HG02798 (cell line): ENCODE data around the gene ETFBKMT.
A peak's percentile ranks its signal among the peaks of the same experiment; 100 is the strongest.
"Not testable (repeated sequence)": the region's sequence is repeated elsewhere in the genome, so short reads cannot be mapped to it uniquely, and the experiment has no call there.

Experiments used
- ATAC-seq: cut with Tn5 transposase; IDR thresholded peaks from one replicate; pipeline ENCODE4 v1.9.1; 2021; ENCODE audit warnings: mild to moderate bottlenecking; ENCODE audit not compliant: unreplicated experiment, poor library complexity

The ETFBKMT gene

DNA sequence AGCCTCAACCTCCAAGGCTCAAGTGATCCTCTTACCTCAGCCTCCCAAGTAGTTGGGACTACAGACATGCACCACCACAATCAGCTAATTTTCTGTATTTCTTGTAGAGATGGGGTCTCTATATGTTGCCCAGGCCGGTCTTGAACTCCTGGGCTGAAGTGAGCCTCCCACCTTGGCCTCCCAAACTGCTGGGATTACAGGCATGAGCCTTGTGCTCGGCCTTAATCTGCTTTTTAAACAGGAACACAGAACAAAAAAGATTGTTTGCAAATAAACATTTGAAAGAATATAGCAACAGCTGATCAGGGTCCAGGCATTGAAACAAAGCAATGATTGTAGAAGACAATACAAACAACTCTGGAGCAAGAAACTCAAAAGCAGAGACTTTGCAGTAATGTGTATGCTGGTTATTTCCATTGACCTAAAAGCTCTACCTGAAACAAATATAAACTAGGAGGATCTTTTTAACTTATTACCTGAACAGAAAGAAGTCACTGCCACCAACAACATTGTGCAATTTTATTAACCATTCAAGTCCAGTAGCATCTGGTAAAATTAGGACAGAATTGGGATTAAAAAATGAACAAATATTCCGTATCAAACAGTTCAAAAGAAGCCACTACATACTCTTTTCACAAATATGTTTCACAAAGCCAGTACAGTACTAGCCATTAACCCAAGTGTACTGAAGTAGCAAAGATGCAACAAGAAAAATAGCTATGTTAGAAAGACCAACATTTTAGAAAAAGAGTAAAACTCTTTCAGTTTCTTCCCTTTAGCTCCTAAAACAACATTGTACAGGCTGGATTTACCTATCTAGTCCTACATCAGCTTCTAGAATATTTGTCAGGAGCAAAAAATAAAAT is 55.2 kb downstream of the ETFBKMT start:
- ATAC-seq = peak; percentile 18

GRCh38 chr12:31715283-31715825 is 55.9 kb downstream of the ETFBKMT start:
- peak; percentile 68 for ATAC-seq

DNA sequence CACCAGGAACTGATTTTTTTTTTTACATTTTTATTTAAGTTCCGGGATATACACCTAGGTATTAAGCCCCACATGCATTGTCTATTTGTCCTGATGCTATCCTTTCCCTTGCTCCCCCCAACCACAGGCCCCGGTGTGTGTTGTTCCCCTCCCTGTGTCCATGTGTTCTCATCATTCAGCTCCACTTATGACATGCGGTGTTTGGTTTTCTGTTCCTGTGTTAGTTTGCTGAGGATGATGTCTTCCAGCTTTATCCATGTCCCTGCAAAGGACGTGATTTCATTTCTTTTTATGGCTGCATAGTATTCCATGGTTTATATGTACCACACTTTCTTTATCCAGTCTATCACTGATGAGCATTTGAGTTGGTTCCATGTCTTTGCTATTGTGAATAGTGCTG is 57.5 kb downstream of the ETFBKMT start:
- not testable (repeated sequence) for ATAC-seq

- not testable (repeated sequence) for ATAC-seq
Observed at GRCh38 chr12:31718542-31719198, 59.2 kb downstream of the ETFBKMT start.

GRCh38 chr12:31722580-31722979 is 63.1 kb downstream of the ETFBKMT start:
- no peak for ATAC-seq
